Uterus (tissue), 2 donors: ENCODE measurements around the gene TSSK2.
"Not testable (repeated sequence)": the region's sequence is repeated elsewhere in the genome, so short reads cannot be mapped to it uniquely, and the experiment has no call there.

Experiments used
- CTCF ChIP-seq, 4 experiments: fragments of 200-600 bp in 2 of 4; fragments of 450-650 bp in 2 of 4; sonication (generic) in 2 of 4; IDR thresholded peaks; one replicate each; pipeline ENCODE4 v1.5.1; 2016 to 2019; ENCODE audit warnings: antibody characterized with exemption in 4 of 4, mild to moderate bottlenecking in 2 of 4, moderate library complexity in 1 of 4
- POLR2A ChIP-seq, 2 donors: fragments of 450-650 bp; IDR thresholded peaks; one replicate each; pipeline ENCODE4 v1.6.1; 2016; ENCODE audit warnings: antibody characterized with exemption in 2 of 2, mild to moderate bottlenecking in 1 of 2, moderate library complexity in 1 of 2

- not testable (repeated sequence) for TF ChIP-seq CTCF, POLR2A (IDR thresholded peaks at IDR 0.05)
Observed at GRCh38 chr22:19156109-19156508, 25.0 kb downstream of the TSSK2 start.
